ENCODE data around the gene ENO4.

ENO4 gene

DNA sequence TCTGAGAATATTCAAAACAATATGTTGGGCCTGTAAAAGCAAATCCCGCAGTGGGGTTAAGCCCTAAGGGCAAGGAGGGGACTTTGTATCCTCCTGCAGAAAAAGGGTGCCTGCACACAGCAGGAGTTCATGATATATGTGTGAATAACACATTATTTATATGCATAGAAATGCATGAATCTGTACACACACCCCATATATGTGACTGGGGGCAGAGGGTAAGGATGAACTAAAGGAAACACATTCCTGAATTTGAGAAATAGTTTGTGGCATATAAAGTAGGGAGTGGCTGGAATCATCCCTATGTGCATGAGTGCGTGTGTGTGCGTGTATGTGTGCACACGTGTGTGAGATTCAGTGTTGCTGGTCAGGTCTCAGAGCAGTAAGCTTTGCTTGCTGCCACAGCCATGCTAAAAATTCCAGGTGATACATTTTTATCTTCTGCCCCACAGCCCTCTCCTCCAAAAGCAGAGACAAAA lies 18.9 kb downstream of the ENO4 start:
- no peak for DNase-seq (ENCODE audit: low spot score)

DNA sequence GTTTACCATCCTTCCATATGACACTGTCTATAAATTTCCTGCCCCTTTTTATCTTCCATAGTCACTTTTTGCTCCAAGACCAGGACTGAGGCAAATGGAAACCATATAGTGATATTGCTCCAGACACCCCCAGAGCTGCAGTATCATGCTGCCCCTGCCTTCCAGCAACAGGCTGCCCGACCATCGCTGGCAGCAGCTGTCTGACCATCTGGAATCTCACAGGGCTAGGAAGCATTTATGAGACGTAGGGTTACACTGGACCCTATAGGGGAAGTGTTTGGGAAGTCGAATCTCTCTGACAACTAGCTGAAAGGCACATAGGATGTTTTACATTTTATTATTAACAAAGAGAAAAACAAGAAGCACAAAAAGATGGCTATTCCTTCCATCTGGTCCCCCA lies 19.4 kb downstream of the ENO4 start:
- DNase-seq (ENCODE audit: low spot score), result no peak

DNA sequence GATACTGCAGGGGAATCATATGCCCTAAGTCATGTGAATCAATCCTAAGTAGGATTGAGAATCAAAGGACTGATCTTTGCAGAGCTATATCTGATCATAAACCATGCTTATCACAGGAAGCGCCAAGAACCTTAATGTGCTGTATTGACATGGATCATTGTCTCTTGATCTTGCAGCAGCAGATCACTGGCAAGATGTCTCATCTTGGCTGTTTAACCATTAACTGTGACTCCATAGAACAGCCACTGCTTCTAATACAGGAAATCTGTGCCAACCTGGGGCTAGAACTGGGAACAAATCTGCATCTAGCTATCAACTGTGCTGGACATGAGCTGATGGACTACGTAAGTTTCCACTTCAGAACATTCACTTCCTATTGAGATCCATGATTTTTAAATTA lies 21.6 kb downstream of the ENO4 start:
- DNase-seq (ENCODE audit: low spot score), result no peak

DNA sequence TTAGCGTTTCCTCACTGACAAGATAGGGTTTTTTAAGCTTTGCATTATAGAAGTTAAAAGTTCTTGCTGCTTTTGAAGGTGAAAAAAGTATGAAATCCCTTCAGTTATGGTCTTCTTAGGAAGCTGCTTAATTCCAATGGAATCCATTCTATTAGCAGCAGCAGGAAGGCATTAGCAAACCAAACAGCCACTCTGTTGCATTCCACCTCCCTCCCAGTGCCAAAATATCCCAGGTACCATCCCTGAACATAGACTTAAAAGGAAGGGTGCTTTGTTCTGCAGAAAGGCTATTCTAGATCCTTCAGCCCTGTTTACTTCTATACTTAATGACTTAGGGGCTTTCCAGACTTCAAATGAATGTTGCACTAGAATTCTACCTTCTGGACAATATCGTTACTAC lies 23.8 kb downstream of the ENO4 start:
- DNase-seq (ENCODE audit: low spot score), result no peak

DNA sequence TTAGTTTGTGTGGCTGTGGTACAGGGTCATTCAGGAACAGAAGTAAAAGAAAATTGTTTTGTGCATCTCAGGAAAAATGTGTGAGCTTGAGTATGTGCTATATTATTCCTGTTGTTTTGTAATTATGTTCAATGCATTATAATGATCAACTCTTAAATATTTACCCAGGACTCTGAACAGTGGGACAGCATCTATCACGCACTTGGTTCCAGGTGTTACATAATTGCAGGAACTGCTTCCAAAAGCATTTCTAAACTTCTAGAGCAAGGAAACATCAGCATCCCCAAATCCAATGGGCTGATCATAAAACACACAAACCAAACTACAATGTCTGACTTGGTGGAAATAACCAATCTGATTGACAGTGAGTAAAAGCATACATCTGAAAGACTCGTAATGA lies 26.6 kb downstream of the ENO4 start:
- no peak for DNase-seq (ENCODE audit: low spot score)

DNA sequence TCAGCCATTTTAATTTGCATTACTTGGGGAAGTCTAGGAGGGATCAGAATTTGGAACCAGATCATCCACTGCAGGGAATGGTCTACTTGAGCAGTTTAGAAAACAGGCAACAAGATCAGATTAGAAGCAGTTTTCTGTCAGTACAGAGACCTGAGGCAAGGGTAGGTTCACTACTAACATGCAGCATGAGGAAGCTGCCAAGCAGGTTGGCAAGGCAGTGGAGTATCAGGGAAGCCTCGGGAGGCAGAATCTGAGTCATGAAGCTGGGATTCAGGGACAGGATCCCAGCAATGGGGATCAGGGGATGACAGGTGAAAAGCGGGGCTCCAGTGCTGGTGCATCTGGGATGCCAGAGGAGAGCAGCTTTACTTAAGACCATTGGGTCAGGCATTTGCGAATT lies 28.1 kb downstream of the ENO4 start:
- DNase-seq (ENCODE audit: low spot score), result no peak

DNA sequence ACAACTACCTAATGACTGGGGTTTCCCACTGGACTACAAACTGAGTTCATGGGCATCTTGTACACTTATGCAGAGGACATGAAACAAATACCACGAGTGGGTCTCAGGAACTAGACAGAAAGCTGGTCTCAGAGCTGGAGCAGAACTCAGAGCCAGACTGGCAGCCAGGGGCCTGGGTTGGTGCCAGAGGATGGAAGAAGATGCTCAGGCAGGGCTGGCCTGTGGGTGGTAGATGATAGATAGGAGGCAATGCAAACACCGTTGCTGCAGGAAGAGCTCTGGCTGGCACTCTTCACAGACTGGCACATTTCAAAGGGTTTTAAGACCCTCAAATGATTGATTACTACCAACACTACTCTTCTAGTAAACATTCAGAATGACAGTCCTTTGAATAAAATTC lies 28.8 kb downstream of the ENO4 start:
- DNase-seq (ENCODE audit: low spot score), result peak; percentile 4

DNA sequence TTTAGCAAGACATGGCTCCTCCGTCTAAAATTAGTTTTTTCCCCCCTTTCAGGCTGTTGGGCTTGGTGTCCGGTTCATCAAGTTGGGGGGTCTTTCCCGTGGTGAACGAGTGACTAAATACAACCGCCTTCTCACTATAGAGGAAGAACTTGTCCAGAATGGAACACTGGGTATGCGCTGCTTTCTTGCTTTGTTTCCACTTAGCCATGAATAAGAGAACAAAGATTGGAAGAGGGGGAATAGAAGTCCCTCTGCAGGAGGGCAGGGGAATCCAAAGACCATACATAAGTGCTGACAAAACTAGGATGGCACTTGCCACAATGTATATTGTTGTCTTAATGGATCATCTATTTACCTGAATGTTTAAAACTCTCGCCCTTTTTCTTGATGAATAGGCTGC lies 30.5 kb downstream of the ENO4 start:
- DNase-seq (ENCODE audit: low spot score), result no peak

DNA sequence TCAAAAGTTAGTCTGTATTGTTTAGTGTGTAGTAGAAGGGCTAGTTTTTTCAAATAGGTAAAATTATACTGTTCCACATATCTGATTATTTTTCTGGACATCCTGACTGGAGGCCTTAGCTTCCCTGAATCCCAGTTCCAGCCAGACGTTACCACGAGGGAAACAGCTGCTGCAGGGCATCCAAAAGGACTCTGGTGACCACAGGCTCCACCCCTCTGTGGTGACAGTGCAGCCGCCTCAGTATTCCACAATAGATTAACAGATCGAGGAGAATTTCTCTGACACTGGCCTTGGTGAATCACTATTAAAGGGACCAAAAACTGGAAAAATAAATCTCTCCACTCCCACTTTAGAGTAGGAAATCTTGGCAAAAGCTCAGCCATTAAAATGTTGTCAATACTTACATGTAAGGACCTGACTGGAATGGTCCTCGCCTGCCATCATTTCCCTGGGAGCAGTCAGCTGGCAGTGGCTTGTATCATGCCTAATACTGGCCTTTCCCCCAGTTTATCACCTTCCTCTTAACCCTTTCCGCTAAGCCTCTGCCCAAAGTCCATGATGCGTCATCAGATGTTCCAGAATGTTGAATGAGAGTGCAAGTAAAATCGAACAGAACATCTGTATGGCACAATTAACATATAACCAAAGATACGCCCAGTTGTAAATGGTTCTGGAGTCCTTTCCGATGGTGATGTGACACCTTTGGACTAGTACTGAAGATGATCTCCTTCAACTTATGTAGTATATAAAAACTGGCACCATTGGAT lies 31.6 kb downstream of the ENO4 start:
- DNase-seq (ENCODE audit: low spot score), result no peak

DNA sequence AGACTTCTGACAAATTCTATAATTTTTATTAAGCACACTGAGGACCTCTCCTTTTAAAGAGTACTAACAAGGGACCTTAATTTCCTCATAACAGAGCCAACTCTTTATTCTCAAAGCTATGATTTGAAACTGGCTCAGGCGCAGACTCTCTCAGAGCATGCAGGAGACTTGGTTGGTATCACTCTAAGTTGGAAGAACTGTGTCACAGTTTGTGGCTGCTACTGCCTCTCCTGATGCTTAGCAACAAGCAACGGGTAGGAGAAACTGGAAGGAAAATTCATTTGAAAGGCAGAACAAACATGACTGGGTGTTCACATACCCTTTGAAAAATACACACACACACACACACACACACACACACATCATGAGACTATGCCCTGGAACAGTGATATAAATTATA lies 33.3 kb downstream of the ENO4 start:
- no peak for DNase-seq (ENCODE audit: low spot score)

DNA sequence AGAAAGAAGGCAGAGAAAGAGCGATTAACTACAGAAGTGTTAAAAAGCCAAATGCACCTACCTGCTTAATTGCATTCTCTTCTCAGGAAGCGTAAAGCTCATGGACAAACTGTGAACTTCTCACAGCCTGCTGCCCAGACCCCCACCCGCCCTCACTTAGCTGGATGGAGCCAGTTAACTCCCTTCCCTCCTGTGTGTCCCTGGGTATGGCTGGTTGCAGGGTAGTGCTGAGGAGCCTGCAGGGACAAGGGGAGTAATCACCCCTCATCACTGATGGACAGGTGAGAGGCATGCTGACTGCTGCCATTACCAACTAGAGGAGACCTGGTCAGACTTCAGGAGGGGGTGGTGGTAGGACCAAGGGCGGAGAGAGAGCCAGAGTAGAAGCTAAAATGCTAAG lies 37.5 kb downstream of the ENO4 start:
- no peak for DNase-seq (ENCODE audit: low spot score)

DNA sequence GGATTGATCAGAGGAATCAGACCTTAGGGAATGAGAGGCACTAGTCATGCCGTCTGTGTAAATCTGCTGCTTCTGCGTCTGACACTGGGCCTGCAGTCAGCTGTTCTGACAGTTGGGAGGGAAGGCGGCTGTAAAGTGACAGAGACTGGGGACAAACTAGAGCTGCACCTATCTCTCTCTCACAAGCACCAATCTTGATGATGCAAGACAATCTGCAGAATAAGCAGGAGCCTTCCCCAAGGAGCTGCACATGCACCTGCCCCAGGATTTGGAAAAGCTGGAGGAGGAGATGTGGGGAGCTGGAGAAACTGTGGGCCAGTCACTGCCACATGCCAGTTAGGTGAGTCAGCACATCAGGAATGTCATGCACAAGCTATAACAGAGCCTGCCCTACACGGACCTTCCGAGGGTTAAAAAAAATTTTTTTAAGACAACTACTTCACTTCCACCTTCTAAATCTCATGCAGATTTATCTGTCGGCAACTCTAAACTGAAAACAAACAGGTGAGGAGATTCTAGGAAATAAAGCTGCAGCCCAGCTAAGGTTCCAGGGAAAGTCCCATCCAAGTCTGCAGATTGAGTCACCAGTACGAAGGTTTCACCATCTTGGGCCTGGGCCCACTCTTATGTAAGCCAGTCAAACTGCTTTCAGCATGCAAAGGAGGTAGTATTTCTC lies 39.2 kb downstream of the ENO4 start:
- DNase-seq (ENCODE audit: low spot score), result no peak

DNA sequence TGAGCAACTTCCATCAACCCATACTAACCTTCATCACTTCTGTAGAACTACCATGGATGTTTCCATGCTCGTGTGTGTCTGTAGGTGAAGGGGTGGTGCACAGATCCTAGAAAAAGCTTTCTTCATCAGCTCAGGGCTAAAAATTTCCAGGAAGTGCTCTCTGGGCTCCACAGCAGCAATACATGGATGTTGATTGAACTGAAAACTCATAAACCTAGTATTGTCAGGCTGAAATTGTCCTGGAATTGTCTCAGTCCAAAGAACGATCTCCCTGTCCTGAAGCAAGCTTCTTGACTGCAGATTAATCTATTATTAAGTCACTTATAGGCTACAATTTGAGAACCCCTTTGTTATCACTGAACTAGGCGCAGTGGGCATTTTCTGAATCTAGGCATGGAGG lies 39.8 kb downstream of the ENO4 start:
- no peak for DNase-seq (ENCODE audit: low spot score)

DNA sequence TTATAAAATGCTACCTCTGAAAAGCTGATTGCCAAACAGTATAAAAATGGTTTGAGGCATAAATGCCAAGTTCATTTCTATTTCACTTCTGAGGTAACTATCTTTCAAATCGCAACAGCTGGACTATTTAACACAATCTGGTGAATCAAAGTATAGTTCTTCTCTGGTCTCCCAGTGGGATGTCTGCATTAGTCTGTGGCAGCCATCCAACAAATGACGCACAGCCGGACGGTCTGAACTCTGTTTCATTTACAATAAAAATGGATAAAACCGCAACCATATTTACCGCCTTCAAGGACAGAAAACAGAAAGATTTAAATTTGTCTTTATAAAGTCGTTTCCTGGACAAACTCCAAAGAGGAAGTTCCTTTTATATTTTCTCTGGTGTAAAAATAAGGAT lies 41.9 kb downstream of the ENO4 start:
- no peak for DNase-seq (ENCODE audit: low spot score)

DNA sequence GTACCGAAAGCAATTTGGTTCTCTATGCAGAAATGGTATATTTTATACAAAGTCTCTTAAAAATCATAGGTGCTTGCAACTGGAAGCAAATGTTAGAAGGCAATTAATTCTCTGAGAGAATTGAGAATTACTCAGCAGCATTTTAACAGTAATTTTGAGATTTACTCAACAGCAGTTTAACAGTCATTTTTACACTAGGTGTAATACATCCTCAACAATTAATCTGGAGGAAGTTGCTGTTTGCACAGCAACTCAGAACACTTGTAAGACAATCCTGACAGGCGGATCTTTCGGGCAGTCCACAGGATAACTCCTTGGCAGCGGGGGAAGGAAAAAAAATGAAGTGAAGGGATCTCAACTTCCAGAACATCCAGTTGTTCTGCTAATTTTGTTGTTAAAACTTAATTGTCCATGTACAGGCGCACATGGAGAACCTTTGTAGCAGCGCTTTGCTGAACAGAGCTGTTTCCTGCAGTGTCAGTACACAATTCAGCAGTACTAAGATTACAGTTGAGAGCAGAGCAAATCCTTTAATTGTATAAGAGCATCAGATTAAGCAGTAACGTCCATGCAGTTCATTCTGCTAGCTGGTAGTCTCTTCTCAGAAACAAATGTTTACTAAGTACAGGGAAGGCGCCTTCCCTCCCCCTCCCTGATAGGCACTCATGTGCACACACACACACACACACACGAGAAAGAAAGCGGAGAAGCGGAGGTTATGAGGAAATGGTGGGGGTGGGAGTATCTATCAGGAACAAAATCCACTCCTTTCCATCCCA lies 43.8 kb downstream of the ENO4 start:
- no peak for DNase-seq (ENCODE audit: low spot score)

DNA sequence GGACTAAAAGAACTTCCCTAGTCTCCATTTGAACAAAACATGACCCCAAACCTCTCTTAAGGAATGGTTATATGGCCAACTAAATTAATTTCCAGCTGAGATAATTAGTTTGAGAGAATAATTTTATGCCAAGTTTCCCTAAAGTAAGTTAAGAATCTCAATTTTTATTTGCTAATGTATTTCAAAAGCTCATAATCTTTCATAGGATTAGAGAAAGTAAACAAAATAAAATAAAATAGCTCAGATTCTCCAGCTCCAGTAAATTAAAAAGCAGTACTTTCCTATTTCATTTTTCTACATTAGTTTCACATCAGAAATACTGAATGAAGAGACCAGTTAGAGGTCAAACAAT lies 44.4 kb downstream of the ENO4 start:
- DNase-seq (ENCODE audit: low spot score), result no peak

DNA sequence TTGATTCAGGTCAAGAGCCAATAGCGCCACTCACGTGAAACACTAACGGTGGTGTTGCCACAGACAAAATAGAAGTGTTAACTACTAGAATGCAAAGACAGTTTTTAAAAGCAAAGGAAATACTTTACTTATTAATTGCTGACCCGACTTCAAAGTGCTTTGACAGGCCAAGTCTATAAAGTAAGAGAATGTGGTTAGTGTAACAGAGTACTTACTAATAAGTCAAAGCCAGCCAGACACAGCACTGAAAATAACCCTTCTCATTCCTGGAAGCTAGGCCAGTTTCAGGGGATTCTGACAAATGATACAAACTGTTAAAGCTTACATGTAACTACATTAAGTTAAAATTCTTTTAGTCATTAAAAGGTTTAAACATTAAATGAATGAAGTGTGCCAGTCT lies 50.3 kb downstream of the ENO4 start:
- DNase-seq (ENCODE audit: low spot score), result no peak

DNA sequence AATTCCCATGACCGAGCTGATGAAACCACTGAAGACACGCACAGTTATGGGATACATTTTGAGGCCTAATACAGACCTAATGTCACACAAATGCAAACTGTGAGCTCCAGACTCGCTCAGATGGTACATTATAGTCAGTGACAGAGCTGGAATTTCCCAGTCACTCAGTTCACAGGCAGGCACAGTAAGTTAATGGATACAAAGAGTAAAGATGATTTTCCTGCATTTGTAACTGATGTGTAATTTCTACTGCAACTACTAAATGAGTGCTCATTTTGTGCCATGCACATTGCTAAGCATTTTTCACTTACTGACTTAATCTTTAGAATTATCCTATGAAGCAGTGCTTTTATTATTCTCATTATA lies 56.5 kb downstream of the ENO4 start:
- no peak for DNase-seq (ENCODE audit: low spot score)

DNA sequence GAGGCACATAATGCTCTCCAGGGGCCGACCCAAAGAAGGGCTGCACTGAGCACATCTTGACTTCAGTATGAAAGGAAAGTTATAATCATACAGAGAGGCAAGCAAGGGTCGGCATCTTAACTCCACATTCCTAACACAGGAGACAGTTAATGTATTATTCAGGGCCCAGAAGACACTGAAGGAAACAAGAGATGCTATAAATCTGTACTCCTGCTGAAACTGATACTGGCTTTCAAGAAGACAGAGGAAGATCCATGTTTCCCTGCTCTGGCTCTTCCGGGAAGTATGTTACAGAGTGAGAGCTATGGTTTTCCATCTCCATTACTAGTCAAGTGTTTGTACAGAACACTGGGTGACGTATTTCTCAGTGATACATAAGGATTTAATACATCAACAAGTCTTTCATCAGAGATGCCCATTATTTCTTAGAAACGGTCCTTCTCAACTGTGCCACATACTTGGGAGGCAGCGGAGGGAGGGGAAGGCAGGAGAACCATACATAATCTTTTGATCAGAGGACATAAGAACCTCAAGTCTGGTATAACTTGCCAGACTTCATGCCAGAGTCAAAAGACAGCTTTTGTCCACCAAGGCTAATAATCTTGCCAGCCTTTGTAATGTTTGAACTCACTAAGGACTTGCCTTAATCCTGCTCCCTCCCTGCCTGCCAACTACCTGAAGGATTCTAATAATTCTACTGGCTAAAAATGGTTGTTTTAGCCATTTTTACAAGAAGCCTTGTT lies 58.1 kb downstream of the ENO4 start:
- no peak for DNase-seq (ENCODE audit: low spot score)

DNA sequence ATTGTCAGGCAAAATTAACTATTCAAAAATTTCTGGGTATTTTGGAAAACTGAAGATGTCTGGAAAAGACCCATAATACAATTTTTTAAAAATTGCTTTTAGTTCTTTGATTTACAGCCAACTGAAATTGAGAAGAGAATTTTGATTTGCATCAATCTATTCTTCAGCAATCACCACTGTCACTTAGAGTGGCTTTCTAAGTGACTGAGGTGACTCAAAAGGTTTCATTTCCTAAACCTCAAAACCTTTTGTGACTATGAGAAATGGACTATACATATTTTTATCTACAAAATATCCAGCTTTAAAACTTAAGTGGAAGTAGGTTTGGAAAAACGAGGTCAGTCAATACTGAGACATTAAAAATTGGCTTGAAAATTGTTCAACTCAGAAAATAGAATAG lies 60.0 kb downstream of the ENO4 start:
- DNase-seq (ENCODE audit: low spot score), result no peak

DNA sequence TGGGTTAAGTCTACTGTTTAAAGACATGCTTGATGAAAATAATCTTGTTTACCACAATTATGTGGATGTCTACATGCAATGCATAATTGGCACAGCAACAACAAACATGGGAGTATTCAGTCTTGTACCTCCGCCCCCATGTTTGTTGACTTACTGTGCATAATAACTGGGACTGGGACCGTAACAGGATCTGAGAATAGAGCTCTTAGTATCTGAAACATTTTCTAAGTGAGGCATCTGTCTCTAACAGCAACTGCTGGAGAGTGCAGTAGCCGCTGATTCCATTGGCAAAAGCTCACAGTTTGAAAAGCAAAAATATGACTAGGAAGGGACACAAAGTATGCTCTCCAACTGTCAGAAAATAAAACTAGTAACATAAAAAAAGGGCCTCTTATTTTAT lies 61.6 kb downstream of the ENO4 start:
- no peak for DNase-seq (ENCODE audit: low spot score)

DNA sequence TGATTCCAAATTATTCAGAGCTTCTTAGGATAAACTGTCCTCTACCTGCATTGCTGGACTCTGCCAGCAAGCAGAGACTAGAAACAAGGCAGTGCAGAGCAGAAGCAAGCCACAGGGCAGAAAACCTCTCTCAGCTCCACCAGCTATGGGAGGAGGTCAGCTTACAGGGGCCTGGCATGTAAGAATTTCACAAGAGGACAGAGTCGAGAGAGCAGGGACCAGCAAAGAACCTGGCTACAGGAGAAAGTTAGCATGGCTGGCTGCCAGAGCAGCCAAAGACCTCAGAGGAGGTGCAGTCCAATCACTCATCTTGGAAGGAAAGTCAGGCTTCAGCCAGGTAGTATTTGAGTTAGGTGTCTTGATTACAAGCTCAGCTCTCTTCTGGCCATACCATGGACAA lies 62.9 kb downstream of the ENO4 start:
- DNase-seq (ENCODE audit: low spot score), result no peak

DNA sequence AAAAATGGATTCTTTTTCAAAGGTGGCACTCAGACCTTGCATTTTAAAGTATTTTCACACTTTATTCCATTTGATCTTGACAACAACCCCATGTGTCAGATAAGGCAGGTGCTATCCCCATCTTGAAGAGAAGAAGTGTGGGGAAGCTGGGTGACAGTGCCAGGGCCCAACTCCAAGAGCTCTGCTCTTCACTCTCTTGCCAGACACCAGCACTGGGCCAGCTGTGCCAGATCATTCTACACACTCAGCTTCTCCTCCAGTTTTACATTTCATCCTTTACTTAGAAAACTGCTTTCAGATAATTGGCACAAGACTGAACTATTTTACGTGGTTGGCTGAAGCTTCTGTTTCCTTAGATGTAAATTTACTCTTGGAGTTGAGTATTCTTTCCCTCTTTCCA lies 64.4 kb downstream of the ENO4 start:
- DNase-seq (ENCODE audit: low spot score), result no peak

Data from cerebellar cortex (tissue), 1 donor.